GM12891 (cell line): ENCODE data around the gene PLSCR3.

Source experiments
- PAX5 ChIP-seq: IDR thresholded peaks from 2 replicates; pipeline ENCODE4 v1.6.1; 2011; ENCODE audit warnings: low read length, moderate library complexity, mild to moderate bottlenecking; ENCODE audit not compliant: insufficient read depth, severe bottlenecking
- POLR2A ChIP-seq: IDR thresholded peaks from 2 replicates; pipeline ENCODE4 v1.6.1; 2011; ENCODE audit warnings: low read depth, low read length, control low read depth
- POLR2AphosphoS5 ChIP-seq: IDR thresholded peaks from 2 replicates; pipeline ENCODE4 v1.6.1; 2011; ENCODE audit warnings: low read depth, low read length, control low read depth
- POU2F2 ChIP-seq: IDR thresholded peaks from 2 replicates; pipeline ENCODE4 v1.6.1; 2011; ENCODE audit warnings: low read depth, mild to moderate bottlenecking, control low read depth, low read length, moderate library complexity
- SPI1 ChIP-seq: IDR thresholded peaks from 2 replicates; pipeline ENCODE4 v1.6.1; 2011; ENCODE audit warnings: low read depth, low read length, control low read depth
- TAF1 ChIP-seq: IDR thresholded peaks from 2 replicates; pipeline ENCODE4 v1.6.1; 2011; ENCODE audit warnings: low read depth, low read length, control low read depth

DNA sequence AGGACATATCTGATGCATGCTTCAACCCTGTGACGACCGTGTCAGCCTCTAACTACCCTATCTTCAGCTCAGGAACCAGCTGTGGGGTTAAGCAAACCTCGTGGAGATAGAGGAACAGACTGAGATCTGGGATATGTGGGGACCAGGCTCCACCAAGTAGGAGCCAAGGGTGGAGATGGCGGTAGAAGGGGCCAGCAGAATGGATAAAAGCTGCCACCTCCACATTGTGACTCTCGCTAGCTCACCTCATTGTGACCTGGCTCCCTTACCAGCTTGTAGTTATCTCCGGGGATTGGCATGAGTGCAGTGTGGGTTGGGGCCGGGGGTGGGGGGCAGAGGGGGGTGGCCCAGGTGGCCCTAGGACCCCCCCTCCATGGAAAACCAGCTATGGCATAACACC lies 31.0 kb upstream of the PLSCR3 start, which contains the start of gene SPEM2:
- TF ChIP-seq POLR2A (no peak), TAF1 (no peak), POLR2AphosphoS5 (no peak), SPI1 (no peak), POU2F2 (no peak), PAX5 (no peak)
